Body of pancreas (tissue), 4 donors: Measurements from ENCODE around the gene CD58. TPM values are rescaled to one million over a fixed set of nuclear protein-coding genes. Genes with fewer than 3 reads are reported as not detected.
A peak's percentile ranks its signal among the peaks of the same experiment; 100 is the strongest.

ENCODE experiments used
- ATAC-seq: fragments of 150-250 bp; one replicate; pipeline ENCODE4 v1.9.1; 2016
- DNase-seq, 4 donors: peaks; one replicate each; pipeline ENCODE4 v3.0.0-alpha.2; 2019
- H3K27ac ChIP-seq, 4 donors: fragments of 200-600 bp; sonication (generic); 1 replicate in 3 of 4; 2 replicates in 1 of 4; pipeline versions ENCODE4 v1.5.1 to v1.6.1; 2016 to 2019; ENCODE audit warnings: mild to moderate bottlenecking in 1 of 4, mixed read lengths in 1 of 4, moderate library complexity in 1 of 4
- H3K27me3 ChIP-seq, 2 donors: fragments of 200-600 bp; sonication (generic); one replicate each; pipeline ENCODE4 v1.6.0; 2016; ENCODE audit warnings: mild to moderate bottlenecking in 1 of 2
- H3K36me3 ChIP-seq, 2 donors: fragments of 200-600 bp; sonication (generic); replicated peaks in 1 of 2; 2 replicates each; pipeline ENCODE4 v1.5.1; 2016; ENCODE audit warnings: low read depth in 2 of 2; ENCODE audit not compliant: insufficient read depth in 1 of 2
- H3K4me1 ChIP-seq: fragments of 200-600 bp; sonication (generic); one replicate; pipeline ENCODE4 v1.6.0; 2016
- H3K4me3 ChIP-seq, 2 donors: fragments of 200-600 bp; sonication (generic); 1 replicate in 1 of 2; 2 replicates in 1 of 2; pipeline ENCODE4 v1.5.1; 2016 to 2019
- H3K9me3 ChIP-seq, 3 donors: fragments of 200-600 bp; sonication (generic); 1 replicate in 2 of 3; 2 replicates in 1 of 3; pipeline ENCODE4 v1.5.1; 2016
- POLR2A ChIP-seq, 3 donors: fragments of 450-650 bp; IDR thresholded peaks; one replicate each; pipeline ENCODE4 v1.6.1; 2016; ENCODE audit warnings: antibody characterized with exemption in 3 of 3, mild to moderate bottlenecking in 2 of 3
- WGBS, 2 donors: methylation state at CpG; one replicate each; pipeline ENCODE4 v1.1.5; 2017; 5-methylcytosine and 5-hydroxymethylcytosine counted together
- intact Hi-C: fragments of 100-400 bp; cut with DNase I; formaldehyde crosslinking; loops from one replicate; pipeline ENCODE4 v1.15.1; 2023
- total RNA-seq, 2 donors: library from RNA; depleted of rRNA; stranded (reverse); fragments of >200 nt; gene quantifications; one replicate each; pipeline ENCODE4 v1.1.0, GENCODE V29; 2016
- TF ChIP-seq, protein P1 (sequence below), 7 experiments: fragments of 450-650 bp in 4 of 7; fragments of 200-600 bp in 3 of 7; sonication (generic) in 3 of 7; IDR thresholded peaks; one replicate each; pipeline ENCODE4 v1.5.1; 2016 to 2019; ENCODE audit warnings: antibody characterized with exemption in 7 of 7

Gene CD58
- total RNA-seq, 2 donors from 2014 or later, result 6.6 to 15.0 TPM

DNA sequence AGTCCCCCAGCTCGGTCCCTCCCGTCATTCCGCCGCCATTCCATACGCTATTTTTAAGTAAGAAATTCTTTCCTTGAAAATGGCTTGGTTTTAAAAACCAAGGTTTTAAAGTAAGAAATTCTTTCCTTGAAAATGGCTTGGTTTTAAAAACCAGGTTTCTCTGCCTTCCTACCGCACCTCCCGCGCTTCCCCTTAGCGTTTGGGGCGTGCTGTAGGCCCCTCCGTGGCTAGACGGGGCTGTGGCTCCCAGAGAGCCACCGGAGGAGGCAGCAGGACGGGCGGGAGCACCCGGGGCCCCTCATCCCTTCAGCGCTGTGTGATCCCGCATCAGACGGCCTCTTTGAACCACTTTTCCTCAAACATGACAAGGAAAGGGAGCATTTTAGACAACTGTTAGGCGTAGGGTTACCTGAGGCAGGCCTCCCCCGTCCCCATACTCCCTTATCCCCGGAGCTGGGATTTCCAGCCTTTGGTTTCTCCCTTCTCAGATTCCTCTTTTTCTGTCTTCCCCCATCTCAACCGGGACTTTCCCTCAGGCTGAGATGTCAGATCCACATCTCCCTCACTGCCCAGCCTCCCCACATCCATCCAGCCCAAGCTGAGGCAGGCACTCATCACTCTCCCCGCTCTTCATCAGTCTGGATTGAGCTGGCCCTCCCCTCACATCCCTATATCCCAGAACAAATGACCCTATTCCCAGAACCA is 541 bp upstream of the CD58 start:
- WGBS, 2 donors, result 15 to 21% methylated on average over 24 of the region's 24 CpGs

DNA sequence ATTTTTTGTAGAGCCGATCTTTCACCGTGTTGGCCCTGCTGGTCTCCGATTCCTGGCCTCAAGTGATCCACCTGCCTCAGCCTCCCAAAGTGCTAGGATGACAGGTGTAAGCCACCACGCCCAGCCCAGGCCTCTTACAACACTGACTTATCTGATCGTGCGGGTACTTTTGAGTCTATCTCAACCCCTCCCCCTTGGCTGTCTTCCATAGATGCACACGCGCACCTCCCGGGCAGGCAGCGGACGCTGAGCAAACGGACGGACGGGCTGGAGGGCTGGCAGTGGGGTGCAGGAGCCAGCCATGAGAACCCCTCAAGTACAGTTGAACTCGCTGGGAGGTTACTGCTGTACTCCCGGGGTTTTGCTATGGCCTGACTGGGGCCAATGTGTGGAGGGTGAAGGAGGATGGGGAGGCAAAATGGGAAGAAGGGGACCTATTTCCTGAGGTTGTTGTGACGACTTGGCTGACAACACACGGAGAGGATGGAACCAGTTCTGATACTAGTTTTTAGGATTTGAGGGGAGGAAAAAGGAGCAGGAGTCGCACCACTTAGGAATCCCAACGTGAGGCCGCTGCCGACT is 959 bp downstream of the CD58 start:
- intact Hi-C loops, result loop anchor here (10.0 kb wide), 1 partner anchor 105 kb away; no protein-coding TSS in a partner anchor
- H3K36me3 ChIP-seq, result no peaks in the 10 kb centered on the region
- no peaks in the 10 kb centered on the region for H3K9me3 ChIP-seq
- no peak overlapping the region for H3K4me3 ChIP-seq
- H3K27ac ChIP-seq, result peak overlapping the region; percentile 84 to 94 (median 92)
- H3K4me1 ChIP-seq, result peaks cover 11% of the 10 kb centered on the region
- TF ChIP-seq POLR2A (IDR thresholded peaks at IDR 0.05), result no peak
- TF ChIP-seq, protein P1, sequence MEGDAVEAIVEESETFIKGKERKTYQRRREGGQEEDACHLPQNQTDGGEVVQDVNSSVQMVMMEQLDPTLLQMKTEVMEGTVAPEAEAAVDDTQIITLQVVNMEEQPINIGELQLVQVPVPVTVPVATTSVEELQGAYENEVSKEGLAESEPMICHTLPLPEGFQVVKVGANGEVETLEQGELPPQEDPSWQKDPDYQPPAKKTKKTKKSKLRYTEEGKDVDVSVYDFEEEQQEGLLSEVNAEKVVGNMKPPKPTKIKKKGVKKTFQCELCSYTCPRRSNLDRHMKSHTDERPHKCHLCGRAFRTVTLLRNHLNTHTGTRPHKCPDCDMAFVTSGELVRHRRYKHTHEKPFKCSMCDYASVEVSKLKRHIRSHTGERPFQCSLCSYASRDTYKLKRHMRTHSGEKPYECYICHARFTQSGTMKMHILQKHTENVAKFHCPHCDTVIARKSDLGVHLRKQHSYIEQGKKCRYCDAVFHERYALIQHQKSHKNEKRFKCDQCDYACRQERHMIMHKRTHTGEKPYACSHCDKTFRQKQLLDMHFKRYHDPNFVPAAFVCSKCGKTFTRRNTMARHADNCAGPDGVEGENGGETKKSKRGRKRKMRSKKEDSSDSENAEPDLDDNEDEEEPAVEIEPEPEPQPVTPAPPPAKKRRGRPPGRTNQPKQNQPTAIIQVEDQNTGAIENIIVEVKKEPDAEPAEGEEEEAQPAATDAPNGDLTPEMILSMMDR (IDR thresholded peaks at IDR 0.05), result no peak
- 28 to 31% methylated on average over 21 to 22 of the region's 22 CpGs for WGBS, 2 donors
- ATAC-seq (peak; percentile 4), DNase-seq (peak; percentile 32 to 57 (median 56))
- H3K27me3 ChIP-seq, result no peaks in the 10 kb centered on the region

More for the DNA sequence above, 541 bp upstream of the CD58 start:
- Histone ChIP-seq H3K36me3 (no peaks in the 10 kb centered on the region), H3K27ac (peak overlapping the region; percentile 84 to 94 (median 92)), H3K4me1 (peaks cover 11% of the 10 kb centered on the region), H3K9me3 (no peaks in the 10 kb centered on the region), H3K27me3 (no peaks in the 10 kb centered on the region), H3K4me3 (no peak overlapping the region)
- TF ChIP-seq POLR2A (IDR thresholded peaks at IDR 0.05), result no peak
- TF ChIP-seq, protein P1 (IDR thresholded peaks at IDR 0.05), result no peak
- intact Hi-C loops, result loop anchor here (10.0 kb wide), 1 partner anchor 103 kb away; no protein-coding TSS in a partner anchor
- no peak for DNase-seq
- ATAC-seq, result no peak

DNA sequence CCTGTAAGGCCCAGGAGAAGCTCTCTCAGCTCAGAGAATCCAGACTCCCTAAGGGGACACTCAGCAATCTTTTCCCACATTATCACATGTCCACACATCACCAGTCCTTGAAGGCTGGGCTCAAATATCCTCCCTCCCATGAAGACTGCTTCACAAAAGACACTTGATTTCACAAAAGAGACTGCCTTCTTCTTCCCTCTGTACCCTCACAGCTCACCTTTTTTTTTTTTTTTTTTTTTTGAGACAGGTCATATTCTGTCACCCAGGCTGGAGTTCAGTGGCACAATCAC is 1.5 kb downstream of the CD58 start:
- Histone ChIP-seq H3K9me3 (no peaks in the 10 kb centered on the region), H3K27me3 (no peaks in the 10 kb centered on the region), H3K4me1 (peaks cover 11% of the 10 kb centered on the region), H3K27ac (no peak overlapping the region), H3K4me3 (no peak overlapping the region), H3K36me3 (no peaks in the 10 kb centered on the region)
- intact Hi-C loops, result no loop called here
- no peak for TF ChIP-seq POLR2A (IDR thresholded peaks at IDR 0.05)
- TF ChIP-seq, protein P1 (IDR thresholded peaks at IDR 0.05), result no peak
- ATAC-seq (no peak), DNase-seq (no peak)

DNA sequence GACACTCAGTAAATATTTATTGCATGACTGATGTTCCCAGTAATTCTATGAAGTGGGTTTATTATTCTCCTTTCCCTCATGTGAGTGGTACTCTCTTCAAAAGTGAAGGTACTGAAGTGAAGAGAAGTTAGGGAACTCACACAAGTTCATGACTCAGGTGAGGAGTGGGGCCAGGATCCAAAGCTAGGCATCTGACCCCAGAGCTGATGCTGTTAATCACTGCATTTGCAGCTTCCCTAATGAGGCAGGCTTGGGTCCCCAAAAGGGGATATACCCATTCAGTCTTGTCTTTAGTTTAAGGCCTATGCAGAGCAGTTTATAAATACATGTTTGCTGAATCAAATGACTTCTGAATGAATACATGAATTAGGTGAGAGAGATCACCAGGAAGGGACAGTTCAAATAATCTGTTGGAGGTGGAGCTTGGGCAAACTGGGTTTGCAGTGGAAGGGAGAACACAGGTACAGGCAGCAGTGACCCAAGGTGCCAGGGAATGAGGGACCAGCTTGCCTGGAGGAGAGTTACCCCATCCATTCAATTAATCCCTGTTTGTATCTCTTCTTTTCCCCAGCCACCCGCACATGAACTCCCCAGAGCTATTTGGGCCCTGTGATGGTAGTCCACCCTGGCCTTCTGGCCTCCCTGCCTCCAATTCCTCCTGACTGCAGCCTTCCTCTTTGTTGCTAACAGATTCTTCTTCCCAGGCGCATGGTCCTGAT is 2.0 kb downstream of the CD58 start:
- Histone ChIP-seq H3K27me3 (no peaks in the 10 kb centered on the region), H3K4me1 (peaks cover 11% of the 10 kb centered on the region), H3K4me3 (no peak overlapping the region), H3K27ac (no peak overlapping the region), H3K36me3 (no peaks in the 10 kb centered on the region), H3K9me3 (no peaks in the 10 kb centered on the region)
- intact Hi-C loops, result no loop called here
- DNase-seq, result no peak
- no peak for ATAC-seq
- WGBS, 2 donors, result 89 to 93% methylated on average over 2 of the region's 2 CpGs
- no peak for TF ChIP-seq POLR2A (IDR thresholded peaks at IDR 0.05)
- TF ChIP-seq, protein P1 (IDR thresholded peaks at IDR 0.05), result no peak
